ENCODE data around the gene GGTA1. TPM values are rescaled to one million over a fixed set of nuclear protein-coding genes. Genes with fewer than 3 reads are reported as not detected.

GGTA1 gene
- total RNA-seq, 1 experiment from 2014 or later, result not detected

DNA sequence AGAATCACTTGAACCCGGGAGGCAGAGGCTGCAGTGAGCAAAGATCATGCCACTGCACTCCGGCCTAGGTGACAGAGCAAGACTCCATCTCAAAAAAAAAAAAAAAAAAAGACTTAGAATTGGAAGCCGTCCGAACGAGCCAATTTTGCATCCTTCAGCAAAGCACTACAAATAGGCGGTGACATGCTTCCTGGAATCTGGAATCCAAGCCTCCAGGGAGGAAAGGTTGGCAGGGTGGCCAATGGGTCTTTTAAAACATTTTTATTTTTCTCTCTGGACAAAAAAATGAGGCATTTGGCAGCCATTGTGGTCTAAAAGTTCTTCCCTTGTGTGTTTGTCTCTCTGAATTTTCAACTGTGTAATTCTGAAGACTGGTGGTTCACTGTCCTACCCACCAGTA, 26.4 kb downstream of the GGTA1 start:
- Histone ChIP-seq H3K4me3 (ENCODE audit: low read length) (no peak overlapping the region), H3K4me1 (ENCODE audit: insufficient read depth, low read length) (no peaks in the 10 kb centered on the region), H3K9me3 (ENCODE audit: low read length) (no peaks in the 10 kb centered on the region), H3K9ac (ENCODE audit: low read length) (no peak overlapping the region), H3K9me2 (replicated peaks; ENCODE audit: low read length) (no peaks in the 10 kb centered on the region), H3K27ac (ENCODE audit: low read length) (no peak overlapping the region), H3K36me3 (ENCODE audit: low read depth, low read length) (no peaks in the 10 kb centered on the region), H3K27me3 (ENCODE audit: low read length) (peaks cover 34% of the 10 kb centered on the region), H3K4me2 (ENCODE audit: low read length) (no peak overlapping the region), H2AFZ (ENCODE audit: low read length) (no peak overlapping the region), H3F3A (ENCODE audit: low read length, unreplicated experiment) (no peaks in the 10 kb centered on the region), H4K20me1 (ENCODE audit: low read length) (no peaks in the 10 kb centered on the region), H3K79me2 (ENCODE audit: low read length) (no peaks in the 10 kb centered on the region)
- POLR2A ChIA-PET (ENCODE audit: unreplicated experiment), result no interaction called here
- TF ChIP-seq EZH2phosphoT487 (IDR thresholded peaks at IDR 0.05; ENCODE audit: borderline replicate concordance, low read length) (no peak), EZH2 (IDR thresholded peaks at IDR 0.05; ENCODE audit: low read length, unreplicated experiment) (no peak)
- TF ChIP-seq, protein P1, sequence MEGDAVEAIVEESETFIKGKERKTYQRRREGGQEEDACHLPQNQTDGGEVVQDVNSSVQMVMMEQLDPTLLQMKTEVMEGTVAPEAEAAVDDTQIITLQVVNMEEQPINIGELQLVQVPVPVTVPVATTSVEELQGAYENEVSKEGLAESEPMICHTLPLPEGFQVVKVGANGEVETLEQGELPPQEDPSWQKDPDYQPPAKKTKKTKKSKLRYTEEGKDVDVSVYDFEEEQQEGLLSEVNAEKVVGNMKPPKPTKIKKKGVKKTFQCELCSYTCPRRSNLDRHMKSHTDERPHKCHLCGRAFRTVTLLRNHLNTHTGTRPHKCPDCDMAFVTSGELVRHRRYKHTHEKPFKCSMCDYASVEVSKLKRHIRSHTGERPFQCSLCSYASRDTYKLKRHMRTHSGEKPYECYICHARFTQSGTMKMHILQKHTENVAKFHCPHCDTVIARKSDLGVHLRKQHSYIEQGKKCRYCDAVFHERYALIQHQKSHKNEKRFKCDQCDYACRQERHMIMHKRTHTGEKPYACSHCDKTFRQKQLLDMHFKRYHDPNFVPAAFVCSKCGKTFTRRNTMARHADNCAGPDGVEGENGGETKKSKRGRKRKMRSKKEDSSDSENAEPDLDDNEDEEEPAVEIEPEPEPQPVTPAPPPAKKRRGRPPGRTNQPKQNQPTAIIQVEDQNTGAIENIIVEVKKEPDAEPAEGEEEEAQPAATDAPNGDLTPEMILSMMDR (conservative IDR thresholded peaks at IDR 0.05; ENCODE audit: low read depth, low read length), result no peak
- BruUV-seq (replicated peaks), result no TSS peak
- ATAC-seq (no peak), DNase-seq (no peak)
- intact Hi-C loops (cut with micrococcal nuclease), result no loop called here
- CTCF ChIA-PET, result no interaction called here

DNA sequence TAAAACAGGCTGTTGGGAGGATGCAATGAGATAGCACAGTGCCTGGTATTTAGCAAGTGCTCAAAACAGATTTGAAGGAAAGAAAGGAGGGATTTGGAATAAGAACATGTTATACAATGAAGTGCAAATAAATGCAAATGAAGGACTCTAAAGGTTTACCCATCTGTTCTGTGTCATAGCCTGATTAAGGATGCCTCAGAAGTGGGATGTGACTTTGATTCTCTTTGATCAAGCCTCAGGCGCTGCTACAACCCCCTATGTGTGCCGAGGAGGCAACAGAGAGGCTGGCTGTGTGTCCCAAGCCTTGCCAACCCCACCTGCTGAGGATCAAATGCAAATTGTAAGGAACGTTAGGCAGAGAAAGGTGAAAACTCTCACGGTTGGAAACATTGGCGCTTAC, 27.2 kb downstream of the GGTA1 start:
- H3K9me3 ChIP-seq (ENCODE audit: low read length), result no peaks in the 10 kb centered on the region
- no peaks in the 10 kb centered on the region for H3F3A ChIP-seq (ENCODE audit: low read length, unreplicated experiment)
- ChIA-PET CTCF (no interaction called here), POLR2A (ENCODE audit: unreplicated experiment) (no interaction called here)
- H3K79me2 ChIP-seq (ENCODE audit: low read length), result no peaks in the 10 kb centered on the region
- no peaks in the 10 kb centered on the region for H3K36me3 ChIP-seq (ENCODE audit: low read depth, low read length)
- DNase-seq (no peak), ATAC-seq (no peak)
- no peak overlapping the region for H3K4me3 ChIP-seq (ENCODE audit: low read length)
- H3K4me2 ChIP-seq (ENCODE audit: low read length), result no peak overlapping the region
- BruUV-seq (replicated peaks), result no TSS peak
- H4K20me1 ChIP-seq (ENCODE audit: low read length), result no peaks in the 10 kb centered on the region
- no peak overlapping the region for H3K27ac ChIP-seq (ENCODE audit: low read length)
- H3K27me3 ChIP-seq (ENCODE audit: low read length), result peaks cover 34% of the 10 kb centered on the region
- TF ChIP-seq EZH2 (IDR thresholded peaks at IDR 0.05; ENCODE audit: low read length, unreplicated experiment), result no peak
- TF ChIP-seq EZH2phosphoT487 (IDR thresholded peaks at IDR 0.05; ENCODE audit: borderline replicate concordance, low read length), result no peak
- TF ChIP-seq, protein P1 (conservative IDR thresholded peaks at IDR 0.05; ENCODE audit: low read depth, low read length), result no peak
- H3K9ac ChIP-seq (ENCODE audit: low read length), result no peak overlapping the region
- H2AFZ ChIP-seq (ENCODE audit: low read length), result no peak overlapping the region
- H3K9me2 ChIP-seq (replicated peaks; ENCODE audit: low read length), result no peaks in the 10 kb centered on the region
- no peaks in the 10 kb centered on the region for H3K4me1 ChIP-seq (ENCODE audit: insufficient read depth, low read length)
- intact Hi-C loops (cut with micrococcal nuclease), result no loop called here

DNA sequence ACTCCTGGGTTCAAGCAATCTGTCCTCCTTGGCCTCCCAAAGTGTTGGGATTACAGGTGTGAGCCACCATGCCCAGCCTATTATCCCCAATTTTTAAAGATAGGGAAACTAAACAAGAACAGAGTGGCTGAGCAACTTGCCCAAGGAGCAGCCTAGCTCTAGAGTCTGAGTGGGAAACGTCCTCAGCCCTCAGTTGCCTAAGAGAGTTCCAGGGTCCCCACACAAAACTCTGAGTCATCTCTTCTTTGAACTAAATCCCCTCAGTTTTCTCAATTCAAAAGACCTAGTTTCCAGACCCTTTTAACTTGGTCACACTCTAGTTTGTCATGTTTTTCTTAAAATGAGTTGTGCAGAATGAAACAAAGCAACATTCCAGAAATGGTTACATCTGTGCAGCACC, 33.5 kb downstream of the GGTA1 start:
- H3K27ac ChIP-seq (ENCODE audit: low read length), result no peak overlapping the region
- ATAC-seq (no peak), DNase-seq (no peak)
- H3K9ac ChIP-seq (ENCODE audit: low read length), result no peak overlapping the region
- TF ChIP-seq EZH2 (IDR thresholded peaks at IDR 0.05; ENCODE audit: low read length, unreplicated experiment) (no peak), EZH2phosphoT487 (IDR thresholded peaks at IDR 0.05; ENCODE audit: borderline replicate concordance, low read length) (no peak)
- TF ChIP-seq, protein P1 (conservative IDR thresholded peaks at IDR 0.05; ENCODE audit: low read depth, low read length), result no peak
- POLR2A ChIA-PET (ENCODE audit: unreplicated experiment), result no interaction called here
- no peak overlapping the region for H2AFZ ChIP-seq (ENCODE audit: low read length)
- intact Hi-C loops (cut with micrococcal nuclease), result no loop called here
- H3K4me3 ChIP-seq (ENCODE audit: low read length), result no peak overlapping the region
- no peaks in the 10 kb centered on the region for H3F3A ChIP-seq (ENCODE audit: low read length, unreplicated experiment)
- peaks cover 15% of the 10 kb centered on the region for H3K27me3 ChIP-seq (ENCODE audit: low read length)
- H3K4me1 ChIP-seq (ENCODE audit: insufficient read depth, low read length), result no peaks in the 10 kb centered on the region
- H3K79me2 ChIP-seq (ENCODE audit: low read length), result no peaks in the 10 kb centered on the region
- CTCF ChIA-PET, result no interaction called here
- no peaks in the 10 kb centered on the region for H3K9me2 ChIP-seq (replicated peaks; ENCODE audit: low read length)
- no peak overlapping the region for H3K4me2 ChIP-seq (ENCODE audit: low read length)
- no peaks in the 10 kb centered on the region for H4K20me1 ChIP-seq (ENCODE audit: low read length)
- no peaks in the 10 kb centered on the region for H3K9me3 ChIP-seq (ENCODE audit: low read length)
- BruUV-seq (replicated peaks), result no TSS peak
- no peaks in the 10 kb centered on the region; the same call in 1 of the 2 replicates for H3K36me3 ChIP-seq (ENCODE audit: low read depth, low read length)

Measured in PC-3 (cell line).